HL-60 (cell line): ENCODE measurements around the gene LINC00305.

ENCODE experiments used
- CTCF ChIP-seq: IDR thresholded peaks from one replicate; pipeline ENCODE4 v1.5.1; 2011; ENCODE audit warnings: low read length, control low read depth, inconsistent platforms; ENCODE audit not compliant: insufficient read depth
- POLR2AphosphoS5 ChIP-seq: IDR thresholded peaks from 2 replicates; pipeline ENCODE4 v1.6.1; 2012; ENCODE audit warnings: low read depth
- REST ChIP-seq: IDR thresholded peaks from 2 replicates; pipeline ENCODE4 v1.6.1; 2012; ENCODE audit warnings: low read depth; ENCODE audit not compliant: insufficient replicate concordance
- SPI1 ChIP-seq: IDR thresholded peaks from 2 replicates; pipeline ENCODE4 v1.6.1; 2012; ENCODE audit warnings: low read depth, mild to moderate bottlenecking, borderline replicate concordance

GRCh38 chr18:64082513-64082912 is 66.4 kb downstream of the LINC00305 start:
- TF ChIP-seq CTCF: no peak
- TF ChIP-seq POLR2AphosphoS5: no peak
- TF ChIP-seq REST: no peak
- no peak for TF ChIP-seq SPI1
